IMR-90 (cell line): ENCODE measurements around the gene SPDYE16. TPM values are rescaled to one million over a fixed set of nuclear protein-coding genes. Genes with fewer than 3 reads are reported as not detected.

Experiments
- ATAC-seq: fragments of 200-7000 bp; cut with Tn5 transposase; 2 replicates; pipeline ENCODE4 v1.9.1; 2020; ENCODE audit warnings: low read depth, mild to moderate bottlenecking, moderate library complexity
- BruUV-seq: library from RNA; stranded (reverse); fragments of 400-500 nt; replicated peaks from 2 replicates; lab custom pipeline; 2021; lab: Mats Ljungman, UMichigan
- CTCF ChIA-PET: fragments of 300-600 bp; formaldehyde crosslinking; extraction: SDS; loops from one replicate; lab custom pipeline; 2021; ENCODE audit warnings: antibody characterized with exemption; lab: Yijun Ruan, JAX
- POLR2A ChIA-PET: fragments of 300-600 bp; sonication (Branson Sonifier 250); formaldehyde crosslinking; loops from one replicate; lab custom pipeline; 2022; ENCODE audit warnings: antibody characterized with exemption; ENCODE audit not compliant: unreplicated experiment; lab: Charles Lee
- DNase-seq: peaks from one replicate; pipeline ENCODE4 v3.0.0; 2013
- H2AFZ ChIP-seq: replicated peaks from 2 replicates; pipeline ENCODE3; 2013; ENCODE audit warnings: low read length, mild to moderate bottlenecking; ENCODE audit not compliant: poor library complexity
- H2AK5ac ChIP-seq: 2 replicates; pipeline ENCODE4 v1.6.1; 2013; ENCODE audit warnings: low read depth, low read length, inconsistent platforms
- H2AK9ac ChIP-seq: replicated peaks from 2 replicates; pipeline ENCODE3; 2013; ENCODE audit warnings: mild to moderate bottlenecking, low read depth, low read length, moderate library complexity; ENCODE audit not compliant: poor library complexity
- H2BK120ac ChIP-seq: 2 replicates; pipeline ENCODE4 v1.6.1; 2013; ENCODE audit warnings: low read depth, low read length, inconsistent platforms
- H2BK15ac ChIP-seq: 3 replicates; pipeline ENCODE4 v1.6.1; 2013; ENCODE audit warnings: low read depth, low read length, inconsistent platforms
- H2BK20ac ChIP-seq: 2 replicates; pipeline ENCODE4 v1.6.1; 2013; ENCODE audit warnings: low read depth, mild to moderate bottlenecking, inconsistent platforms, low read length, moderate library complexity
- H2BK5ac ChIP-seq: 2 replicates; pipeline ENCODE4 v1.6.1; 2013; ENCODE audit warnings: mild to moderate bottlenecking, low read depth, low read length, inconsistent platforms; ENCODE audit not compliant: poor library complexity, severe bottlenecking
- H3K14ac ChIP-seq: replicated peaks from 2 replicates; pipeline ENCODE4 v1.6.1; 2013; ENCODE audit warnings: low read depth, low read length, inconsistent platforms
- H3K18ac ChIP-seq: 2 replicates; pipeline ENCODE4 v1.6.1; 2013; ENCODE audit warnings: low read depth, low read length, control low read depth
- H3K23ac ChIP-seq: 2 replicates; pipeline ENCODE4 v1.6.1; 2013; ENCODE audit warnings: low read depth, low read length, inconsistent platforms
- H3K27ac ChIP-seq: 2 replicates; pipeline ENCODE4 v1.5.1; 2013; ENCODE audit warnings: mild to moderate bottlenecking, control low read depth, low read length; ENCODE audit not compliant: insufficient read depth
- H3K27me3 ChIP-seq: 2 replicates; pipeline ENCODE4 v1.6.1; 2013; ENCODE audit warnings: low read length; ENCODE audit not compliant: control insufficient read depth, insufficient read depth
- H3K36me3 ChIP-seq: 2 replicates; pipeline ENCODE4 v1.6.1; 2013; ENCODE audit warnings: low read length, mixed read lengths; ENCODE audit not compliant: control insufficient read depth, insufficient read depth
- H3K4ac ChIP-seq: 2 replicates; pipeline ENCODE4 v1.6.1; 2013; ENCODE audit warnings: low read depth, low read length, inconsistent platforms
- H3K4me1 ChIP-seq: 2 replicates; pipeline ENCODE4 v1.6.1; 2013; ENCODE audit warnings: low read length, mixed read lengths; ENCODE audit not compliant: control insufficient read depth, insufficient read depth
- H3K4me2 ChIP-seq: 2 replicates; pipeline ENCODE4 v1.6.1; 2013; ENCODE audit warnings: low read depth, mild to moderate bottlenecking, control low read depth, low read length, moderate library complexity
- H3K4me3 ChIP-seq: 2 replicates; pipeline ENCODE4 v1.5.1; 2013; ENCODE audit warnings: low read depth, mild to moderate bottlenecking, control low read depth, low read length, moderate library complexity; ENCODE audit not compliant: insufficient read depth
- H3K56ac ChIP-seq: 2 replicates; pipeline ENCODE4 v1.6.1; 2013; ENCODE audit warnings: low read length, inconsistent platforms; ENCODE audit not compliant: insufficient read depth; ENCODE audit errors: extremely low read depth
- H3K79me1 ChIP-seq, 2 experiments: 2 replicates each; pipeline ENCODE4 v1.6.1; 2013; ENCODE audit warnings: low read length in 2 of 2, inconsistent platforms in 1 of 2, low read depth in 1 of 2
- H3K9ac ChIP-seq: 2 replicates; pipeline ENCODE4 v1.6.1; 2013; ENCODE audit warnings: low read depth, low read length, control low read depth
- H3K9me1 ChIP-seq: 2 replicates; pipeline ENCODE4 v1.6.1; 2013; ENCODE audit warnings: low read length, inconsistent platforms; ENCODE audit not compliant: insufficient read depth
- H3K9me3 ChIP-seq: 2 replicates; pipeline ENCODE4 v1.6.1; 2013; ENCODE audit warnings: low read length; ENCODE audit not compliant: control insufficient read depth, insufficient read depth
- H4K20me1 ChIP-seq: 2 replicates; pipeline ENCODE4 v1.6.1; 2013; ENCODE audit warnings: low read length, inconsistent platforms; ENCODE audit not compliant: insufficient read depth
- H4K5ac ChIP-seq: 2 replicates; pipeline ENCODE4 v1.6.1; 2013; ENCODE audit warnings: mild to moderate bottlenecking, low read depth, low read length, control low read depth
- H4K8ac ChIP-seq, 2 experiments: 2 replicates each; pipeline ENCODE4 v1.6.1; 2013; ENCODE audit warnings: low read depth in 2 of 2, low read length in 2 of 2, control low read depth in 1 of 2, inconsistent platforms in 1 of 2
- H4K91ac ChIP-seq: 2 replicates; pipeline ENCODE4 v1.6.1; 2013; ENCODE audit warnings: low read depth, low read length, inconsistent platforms; ENCODE audit not compliant: insufficient read depth
- CEBPB ChIP-seq: IDR thresholded peaks from 2 replicates; pipeline ENCODE4 v1.6.1; 2012; ENCODE audit warnings: low read depth, low read length, improper control_type of control experiment
- MAFK ChIP-seq: IDR thresholded peaks from 2 replicates; pipeline ENCODE4 v1.6.1; 2012; ENCODE audit warnings: low read depth, low read length, improper control_type of control experiment
- RCOR1 ChIP-seq: IDR thresholded peaks from 2 replicates; pipeline ENCODE4 v1.6.1; 2012; ENCODE audit warnings: mild to moderate bottlenecking, low read length, improper control_type of control experiment; ENCODE audit not compliant: insufficient replicate concordance
- SMC3 ChIP-seq: fragments of 150-350 bp; IDR thresholded peaks from 2 replicates; pipeline ENCODE4 v1.6.1; 2016; ENCODE audit warnings: low read depth, mild to moderate bottlenecking, antibody characterized with exemption, low read length, moderate library complexity
- WGBS, 2 experiments: methylation state at CpG; one replicate each; pipeline versions ENCODE4 v1.1.5 to v1.1.7; 2013; ENCODE audit warnings: missing lambda C conversion rate in 2 of 2; ENCODE audit not compliant: insufficient read length in 1 of 2; ENCODE audit errors: extremely low coverage in 2 of 2; 5-methylcytosine and 5-hydroxymethylcytosine counted together
- dilution Hi-C: fragments of 300-500 bp; cut with HindIII; formaldehyde crosslinking; loops from one replicate; pipeline ENCODE4 v1.14.3; 2018; ENCODE audit warnings: low sequenced_read_pairs; ENCODE audit not compliant: unreplicated experiment
- in situ Hi-C: fragments of 300-500 bp; cut with MboI; formaldehyde crosslinking; loops from 3 replicates; pipeline ENCODE4 v1.14.3; 2019; ENCODE audit warnings: low sequenced_read_pairs, inconsistent platforms, mixed read lengths
- intact Hi-C: fragments of 100-400 bp; cut with micrococcal nuclease; formaldehyde crosslinking; loops from 2 replicates; pipeline ENCODE4 v1.10.0; 2022
- polyA plus RNA-seq, 3 experiments: library from polyadenylated mRNA; depleted of rRNA; stranded (reverse); fragments of >200 nt; gene quantifications; 2 replicates each; pipeline ENCODE4 v1.2.3, GENCODE V29; 2012; ENCODE audit warnings: low replicate concordance in 1 of 3
- total RNA-seq: library from RNA; depleted of rRNA; stranded (reverse); fragments of >200 nt; gene quantifications from 2 replicates; pipeline ENCODE4 v1.2.3, GENCODE V29; 2012
- TF ChIP-seq, protein P1 (sequence below): conservative IDR thresholded peaks from 2 replicates; pipeline ENCODE4 v1.5.1; 2012; ENCODE audit warnings: mild to moderate bottlenecking, low read depth, low read length, improper control_type of control experiment

The SPDYE16 gene
- total and polyA plus RNA-seq, 2 of the 4 experiments (the other 2 are of a cell fraction): not detected

DNA sequence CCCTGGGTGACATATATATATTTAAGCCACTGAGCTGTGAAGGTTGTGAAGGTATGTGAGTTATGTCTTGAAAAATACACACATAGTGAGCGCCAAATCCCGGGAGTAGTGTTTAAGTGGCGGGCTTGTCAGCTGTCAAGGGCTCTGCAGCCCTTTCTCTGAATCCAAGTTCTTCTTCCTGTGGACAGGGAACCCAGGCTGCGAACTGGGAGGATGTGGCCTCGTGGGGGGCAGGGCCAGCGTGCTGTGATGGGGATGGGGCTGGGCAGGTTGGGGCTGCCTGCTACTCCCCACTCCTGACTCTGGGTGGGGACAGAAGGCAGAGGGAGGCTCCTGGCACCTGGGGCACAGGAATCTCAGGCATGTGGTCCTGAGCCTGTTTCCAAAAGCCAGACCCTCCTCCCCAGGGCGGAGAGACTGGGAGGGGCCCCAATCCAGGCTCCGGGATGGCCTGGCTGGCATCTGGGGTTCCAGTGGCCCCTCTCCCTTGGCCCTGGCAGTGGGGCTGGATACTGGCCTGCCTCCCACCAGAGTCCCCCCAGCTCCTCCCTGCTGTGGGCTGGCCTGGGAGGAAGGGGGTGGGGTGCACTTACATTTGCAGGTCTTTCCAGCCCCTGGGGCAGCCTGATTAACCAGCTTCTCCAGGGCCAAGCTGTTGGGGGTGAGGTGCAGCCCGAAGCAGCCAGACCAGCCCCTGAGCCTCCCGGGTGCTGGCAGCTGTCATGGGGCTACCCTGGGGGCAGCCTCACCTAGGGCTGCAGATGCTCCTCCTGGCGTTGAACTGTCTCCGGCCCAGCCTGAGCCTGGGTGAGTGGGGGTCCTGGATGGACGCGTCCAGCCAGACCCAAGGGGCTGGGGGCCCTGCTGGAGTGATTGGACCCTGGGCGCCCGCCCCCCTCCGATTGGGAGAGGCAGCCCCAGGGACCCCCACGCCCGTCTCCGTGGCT lies 32.9 kb downstream of the SPDYE16 start, which contains the start of gene UPK3B (continued):
- TF ChIP-seq SMC3 (no peak), MAFK (no peak)

- no peak overlapping the region for H3K56ac ChIP-seq
These were observed 35.2 kb downstream of the SPDYE16 start for GRCh38 chr7:76507723-76508406.

More at GRCh38 chr7:76507723-76508406, 35.2 kb downstream of the SPDYE16 start:
- Histone ChIP-seq H2BK20ac (no peak overlapping the region), H3K23ac (no peak overlapping the region), H3K9me1 (no peaks in the 10 kb centered on the region), H4K91ac (no peak overlapping the region), H3K4me1 (no peaks in the 10 kb centered on the region), H2BK5ac (no peak overlapping the region), H4K5ac (no peak overlapping the region), H3K9me3 (no peaks in the 10 kb centered on the region), H3K4ac (no peak overlapping the region), H3K14ac (no peak overlapping the region), H3K18ac (no peak overlapping the region), H3K36me3 (peaks cover 14% of the 10 kb centered on the region), H2AK9ac (no peak overlapping the region), H3K4me2 (no peak overlapping the region), H2BK15ac (no peak overlapping the region), H4K20me1 (no peaks in the 10 kb centered on the region), H2AFZ (no peak overlapping the region), H3K9ac (no peak overlapping the region), H2BK120ac (no peak overlapping the region), H3K27me3 (no peaks in the 10 kb centered on the region), H4K8ac (no peak overlapping the region), H2AK5ac (no peak overlapping the region), H3K4me3 (no peak overlapping the region), H3K79me1 (no peaks in the 10 kb centered on the region; a peak in 1 of 4 replicates), H3K27ac (no peak overlapping the region)
- ChIA-PET CTCF (no interaction called here), POLR2A (no interaction called here)
- no TSS peak for BruUV-seq
- DNase-seq: no peak
- TF ChIP-seq CEBPB (peak; percentile 63), RCOR1 (no peak)
- TF ChIP-seq, protein P1, sequence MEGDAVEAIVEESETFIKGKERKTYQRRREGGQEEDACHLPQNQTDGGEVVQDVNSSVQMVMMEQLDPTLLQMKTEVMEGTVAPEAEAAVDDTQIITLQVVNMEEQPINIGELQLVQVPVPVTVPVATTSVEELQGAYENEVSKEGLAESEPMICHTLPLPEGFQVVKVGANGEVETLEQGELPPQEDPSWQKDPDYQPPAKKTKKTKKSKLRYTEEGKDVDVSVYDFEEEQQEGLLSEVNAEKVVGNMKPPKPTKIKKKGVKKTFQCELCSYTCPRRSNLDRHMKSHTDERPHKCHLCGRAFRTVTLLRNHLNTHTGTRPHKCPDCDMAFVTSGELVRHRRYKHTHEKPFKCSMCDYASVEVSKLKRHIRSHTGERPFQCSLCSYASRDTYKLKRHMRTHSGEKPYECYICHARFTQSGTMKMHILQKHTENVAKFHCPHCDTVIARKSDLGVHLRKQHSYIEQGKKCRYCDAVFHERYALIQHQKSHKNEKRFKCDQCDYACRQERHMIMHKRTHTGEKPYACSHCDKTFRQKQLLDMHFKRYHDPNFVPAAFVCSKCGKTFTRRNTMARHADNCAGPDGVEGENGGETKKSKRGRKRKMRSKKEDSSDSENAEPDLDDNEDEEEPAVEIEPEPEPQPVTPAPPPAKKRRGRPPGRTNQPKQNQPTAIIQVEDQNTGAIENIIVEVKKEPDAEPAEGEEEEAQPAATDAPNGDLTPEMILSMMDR: no peak
- in situ Hi-C loops: loop anchor here (5.0 kb wide), 1 partner anchor 76 kb away; no protein-coding TSS in a partner anchor
- intact Hi-C loops: no loop called here
- no peak for ATAC-seq
- dilution Hi-C loops: no loop called here
- WGBS, 2 experiments: 69 to 100% methylated on average over 2 to 3 of the region's 11 CpGs
